ENCODE data around the gene ENTREP3. TPM values are rescaled to one million over a fixed set of nuclear protein-coding genes. Genes with fewer than 3 reads are reported as not detected.
"Not testable (repeated sequence)": the region's sequence is repeated elsewhere in the genome, so short reads cannot be mapped to it uniquely, and the experiment has no call there.

Gene ENTREP3
- total RNA-seq, 2 donors from 2014 or later: 22.0 to 34.2 TPM

DNA sequence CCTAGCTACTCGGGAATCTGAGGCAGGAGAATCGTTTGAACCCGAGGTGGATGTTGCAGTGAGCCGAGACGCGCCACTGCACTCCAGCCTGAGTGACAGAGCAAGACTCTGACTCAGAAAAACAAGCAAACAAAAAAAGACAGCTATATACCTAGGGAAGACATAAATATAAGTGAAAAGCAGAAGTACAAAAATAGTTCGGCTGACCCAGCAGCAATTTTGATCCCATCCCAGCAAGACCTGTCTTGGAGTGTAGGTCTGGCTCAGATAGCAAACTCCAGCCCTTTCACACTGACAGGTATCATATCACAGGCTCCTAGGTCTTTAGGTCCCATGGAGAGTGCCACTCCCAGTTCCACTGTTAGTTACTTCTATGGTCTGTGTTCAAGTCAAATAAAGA lies 32.2 kb downstream of the ENTREP3 start:
- H3K4me3 ChIP-seq: no peak overlapping the region
- H3K4me1 ChIP-seq: peaks cover 8% of the 10 kb centered on the region
- intact Hi-C loops (cut with DNase I): no loop called here

DNA sequence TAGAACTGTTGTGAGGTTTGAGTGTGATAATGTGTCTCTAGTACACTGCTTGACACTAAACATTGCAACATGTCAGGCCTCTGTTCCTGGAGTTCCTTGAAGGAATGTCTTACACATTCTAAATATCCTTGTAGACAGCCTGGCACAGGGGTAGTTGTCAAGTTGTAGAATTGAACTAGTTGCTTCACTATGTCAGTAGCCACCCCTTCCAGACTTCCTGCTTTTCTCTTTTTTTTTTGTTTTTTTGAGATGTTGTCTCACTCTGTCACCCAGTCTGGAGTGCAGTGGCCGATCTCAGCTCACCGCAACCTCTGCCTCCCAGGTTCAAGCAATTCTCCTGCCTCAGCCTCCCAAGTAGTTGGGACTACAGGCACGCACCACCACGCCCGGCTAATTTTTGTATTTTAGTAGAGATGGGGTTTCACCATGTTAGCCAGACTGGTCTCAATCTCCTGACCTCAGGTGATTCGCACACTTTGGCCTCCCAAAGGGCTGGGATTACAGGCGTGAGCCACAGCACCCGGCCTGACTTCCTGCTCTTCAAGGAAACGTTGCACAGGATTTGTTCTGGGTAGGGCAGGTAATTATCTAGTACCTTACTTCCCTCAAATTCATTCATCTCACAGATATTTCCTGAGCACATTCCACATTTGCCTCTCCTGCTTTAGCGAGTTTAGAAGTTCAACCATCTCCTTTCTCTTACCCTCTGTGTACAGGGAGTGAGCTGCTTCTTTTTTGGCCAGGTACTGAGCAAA lies 34.9 kb downstream of the ENTREP3 start:
- H3K4me3 ChIP-seq; intact Hi-C loops (cut with DNase I); H3K9ac ChIP-seq (ENCODE audit: low read depth in 2 of 2, low read length in 2 of 2); H3K9me3 ChIP-seq; H3K36me3 ChIP-seq; H3K27me3 ChIP-seq; H3K4me1 ChIP-seq: not testable (repeated sequence)
- peak; percentile 73 for DNase-seq
- peak overlapping the region; percentile 80 for H3K27ac ChIP-seq

More for the DNA sequence above, 32.2 kb downstream of the ENTREP3 start:
- Histone ChIP-seq H3K9me3 (no peaks in the 10 kb centered on the region), H3K27me3 (no peaks in the 10 kb centered on the region), H3K9ac (ENCODE audit: low read depth in 2 of 2, low read length in 2 of 2) (no peak overlapping the region), H3K36me3 (no peaks in the 10 kb centered on the region), H3K27ac (no peak overlapping the region)
- TF ChIP-seq, protein P1, sequence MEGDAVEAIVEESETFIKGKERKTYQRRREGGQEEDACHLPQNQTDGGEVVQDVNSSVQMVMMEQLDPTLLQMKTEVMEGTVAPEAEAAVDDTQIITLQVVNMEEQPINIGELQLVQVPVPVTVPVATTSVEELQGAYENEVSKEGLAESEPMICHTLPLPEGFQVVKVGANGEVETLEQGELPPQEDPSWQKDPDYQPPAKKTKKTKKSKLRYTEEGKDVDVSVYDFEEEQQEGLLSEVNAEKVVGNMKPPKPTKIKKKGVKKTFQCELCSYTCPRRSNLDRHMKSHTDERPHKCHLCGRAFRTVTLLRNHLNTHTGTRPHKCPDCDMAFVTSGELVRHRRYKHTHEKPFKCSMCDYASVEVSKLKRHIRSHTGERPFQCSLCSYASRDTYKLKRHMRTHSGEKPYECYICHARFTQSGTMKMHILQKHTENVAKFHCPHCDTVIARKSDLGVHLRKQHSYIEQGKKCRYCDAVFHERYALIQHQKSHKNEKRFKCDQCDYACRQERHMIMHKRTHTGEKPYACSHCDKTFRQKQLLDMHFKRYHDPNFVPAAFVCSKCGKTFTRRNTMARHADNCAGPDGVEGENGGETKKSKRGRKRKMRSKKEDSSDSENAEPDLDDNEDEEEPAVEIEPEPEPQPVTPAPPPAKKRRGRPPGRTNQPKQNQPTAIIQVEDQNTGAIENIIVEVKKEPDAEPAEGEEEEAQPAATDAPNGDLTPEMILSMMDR (IDR thresholded peaks at IDR 0.05): no peak
- DNase-seq: no peak

DNA sequence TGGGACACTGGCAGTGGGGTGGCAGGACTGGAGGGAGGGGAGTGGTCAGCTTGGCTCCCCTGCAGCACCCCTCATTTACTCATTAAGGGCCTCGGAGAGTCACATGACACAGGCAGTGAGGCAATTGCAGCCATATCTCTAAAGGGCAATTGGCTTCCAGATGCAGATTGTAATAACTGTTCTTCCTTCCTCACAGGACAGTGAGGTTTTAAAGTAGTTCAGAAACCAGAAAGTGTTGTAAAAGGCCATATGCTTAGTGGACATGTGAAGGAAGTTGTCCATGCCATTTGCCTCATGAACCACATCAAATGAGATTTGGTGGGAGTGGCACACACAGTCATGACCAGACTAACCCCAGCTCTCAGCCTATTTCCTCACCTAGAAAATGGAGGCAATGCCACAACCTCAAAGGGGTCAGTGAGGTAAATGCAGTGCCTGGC lies 35.7 kb downstream of the ENTREP3 start:
- TF ChIP-seq, protein P1 (IDR thresholded peaks at IDR 0.05): no peak
- Histone ChIP-seq H3K9ac (ENCODE audit: low read depth in 2 of 2, low read length in 2 of 2) (no peak overlapping the region), H3K36me3 (no peaks in the 10 kb centered on the region), H3K4me1 (no peaks in the 10 kb centered on the region), H3K9me3 (no peaks in the 10 kb centered on the region), H3K4me3 (no peak overlapping the region), H3K27me3 (no peaks in the 10 kb centered on the region), H3K27ac (peak overlapping the region; percentile 80)
- DNase-seq: peak; percentile 61
- intact Hi-C loops (cut with DNase I): no loop called here

DNA sequence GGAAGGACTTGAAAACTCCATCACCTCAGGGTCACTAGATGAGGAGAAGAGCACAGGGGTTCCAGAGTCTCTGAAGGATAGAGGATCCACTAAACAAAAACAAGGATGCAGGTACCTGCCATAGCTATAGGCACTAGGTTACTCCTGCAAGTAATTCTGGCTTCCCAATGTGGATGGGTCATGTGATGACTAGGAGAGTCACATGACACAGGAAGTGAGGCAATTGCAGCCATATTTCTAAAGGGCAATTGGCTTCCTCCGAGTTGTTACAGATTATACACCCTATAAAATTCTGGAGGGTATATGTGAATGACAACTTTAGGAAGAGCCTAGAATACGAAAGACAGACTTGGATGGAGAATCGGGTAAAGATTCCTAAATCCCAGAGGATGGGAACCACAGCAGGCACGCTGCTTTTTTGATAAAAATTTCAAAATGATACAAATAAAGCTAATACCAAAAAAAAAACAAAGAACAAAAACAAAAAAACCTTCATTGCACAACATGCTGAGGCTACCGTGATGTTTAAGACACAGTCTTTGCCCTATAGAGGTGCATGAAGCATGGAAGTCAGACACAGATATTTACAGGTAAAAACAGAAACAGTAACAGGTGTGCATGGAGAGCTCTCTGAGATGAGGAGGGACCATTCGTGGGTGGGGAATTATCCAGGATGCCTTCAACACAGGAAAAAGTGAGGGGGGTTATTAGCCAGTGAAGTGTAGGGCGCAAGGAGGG lies 36.3 kb downstream of the ENTREP3 start:
- intact Hi-C loops (cut with DNase I): no loop called here
- no peaks in the 10 kb centered on the region for H3K27me3 ChIP-seq
- H3K9me3 ChIP-seq: no peaks in the 10 kb centered on the region
- peak; percentile 77 for DNase-seq
- H3K36me3 ChIP-seq: no peaks in the 10 kb centered on the region
- no peak overlapping the region for H3K9ac ChIP-seq (ENCODE audit: low read depth in 2 of 2, low read length in 2 of 2)
- H3K27ac ChIP-seq: peak overlapping the region; percentile 80
- no peak overlapping the region for H3K4me3 ChIP-seq
- TF ChIP-seq, protein P1 (IDR thresholded peaks at IDR 0.05): no peak
- H3K4me1 ChIP-seq: no peaks in the 10 kb centered on the region

DNA sequence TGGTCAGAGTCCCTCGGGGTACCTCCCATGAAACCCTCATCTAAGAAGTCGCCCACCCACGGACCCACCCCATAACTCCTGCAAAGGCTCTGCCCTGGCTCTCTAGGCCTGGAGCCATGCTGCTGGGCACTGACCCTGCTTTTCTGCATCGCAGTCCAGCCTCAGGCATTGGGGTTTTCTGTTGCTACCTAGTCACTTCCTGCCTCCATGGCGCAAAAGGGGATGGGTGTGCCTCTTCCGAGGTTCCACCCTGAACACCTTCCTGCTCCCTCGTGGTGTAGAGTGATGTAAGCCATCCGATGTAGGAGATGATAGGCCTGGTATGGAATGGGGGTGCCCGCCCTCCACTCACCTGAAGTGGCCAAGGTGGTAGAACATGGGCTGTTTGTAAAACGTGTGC lies 40.6 kb downstream of the ENTREP3 start:
- H3K27me3 ChIP-seq; H3K4me1 ChIP-seq; H3K4me3 ChIP-seq; H3K36me3 ChIP-seq; DNase-seq; H3K9ac ChIP-seq (ENCODE audit: low read depth in 2 of 2, low read length in 2 of 2); intact Hi-C loops (cut with DNase I); H3K9me3 ChIP-seq; H3K27ac ChIP-seq: not testable (repeated sequence)

DNA sequence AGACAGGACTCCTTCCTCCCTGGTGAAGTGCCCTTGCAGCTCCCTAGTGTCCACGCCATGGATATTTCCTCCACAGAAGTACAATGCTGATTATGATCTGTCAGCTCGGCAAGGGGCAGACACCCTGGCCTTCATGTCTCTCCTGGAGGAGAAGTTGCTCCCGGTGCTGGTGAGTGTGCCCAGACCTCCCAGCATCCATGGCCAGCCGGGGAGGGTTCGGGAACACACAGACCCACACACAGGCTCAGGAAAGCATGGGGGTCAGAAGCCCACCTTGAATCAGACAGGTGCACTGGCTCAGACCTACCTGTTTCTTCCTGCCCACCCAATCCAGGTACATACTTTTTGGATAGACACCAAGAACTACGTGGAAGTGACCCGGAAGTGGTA lies 43.2 kb downstream of the ENTREP3 start:
- H3K27ac ChIP-seq; H3K27me3 ChIP-seq; DNase-seq; intact Hi-C loops (cut with DNase I); H3K36me3 ChIP-seq; H3K4me3 ChIP-seq; H3K9ac ChIP-seq (ENCODE audit: low read depth in 2 of 2, low read length in 2 of 2); H3K9me3 ChIP-seq: not testable (repeated sequence)
- peaks cover 10% of the 10 kb centered on the region for H3K4me1 ChIP-seq

DNA sequence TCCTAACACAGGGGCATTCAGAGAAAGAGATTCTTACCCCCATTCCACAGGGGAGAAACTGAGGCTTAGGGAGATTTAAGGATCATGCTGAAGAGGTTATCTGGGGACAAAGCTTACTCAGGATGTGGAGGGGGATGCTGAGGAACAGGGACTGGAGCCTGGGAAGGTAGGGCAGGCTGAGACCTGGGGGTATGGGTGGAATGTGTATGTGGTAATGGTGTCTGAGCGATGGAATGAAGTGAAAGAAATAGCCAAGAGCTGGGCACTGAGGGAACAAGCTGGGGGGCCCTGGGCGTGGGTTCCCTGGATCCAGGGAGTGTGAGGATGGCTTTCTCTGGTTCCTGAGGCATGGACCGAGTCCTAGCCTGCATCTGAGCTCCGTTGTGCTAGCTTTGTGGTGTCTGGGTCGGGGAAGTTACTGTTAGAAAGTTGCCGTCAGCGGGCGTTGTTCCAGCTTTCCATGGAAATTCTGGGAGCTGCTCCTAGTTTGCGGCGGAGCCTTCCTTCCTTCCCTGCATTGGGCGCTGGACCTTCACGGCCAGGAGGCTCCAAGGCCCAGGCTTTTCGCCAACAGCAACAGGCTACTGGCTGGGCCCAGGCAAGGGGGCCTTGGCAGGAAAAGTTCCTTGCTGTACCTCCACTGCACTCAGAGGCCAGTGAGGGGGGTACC lies 43.8 kb downstream of the ENTREP3 start:
- not testable (repeated sequence) for H3K4me3 ChIP-seq

More for the DNA sequence above, 43.8 kb downstream of the ENTREP3 start:
- H3K27ac ChIP-seq; H3K9me3 ChIP-seq; H3K27me3 ChIP-seq; DNase-seq; H3K36me3 ChIP-seq; H3K9ac ChIP-seq (ENCODE audit: low read depth in 2 of 2, low read length in 2 of 2); intact Hi-C loops (cut with DNase I): not testable (repeated sequence)
- H3K4me1 ChIP-seq: peaks cover 13% of the 10 kb centered on the region
